HG03135 (cell line): ENCODE data around the gene C10orf53.

Experiments used
- ATAC-seq: cut with Tn5 transposase; IDR thresholded peaks from one replicate; pipeline ENCODE4 v1.9.1; 2021; ENCODE audit warnings: mild to moderate bottlenecking, moderate library complexity; ENCODE audit not compliant: unreplicated experiment

C10orf53 gene

GRCh38 chr10:49736564-49737113 is 57.2 kb downstream of the C10orf53 start:
- ATAC-seq = no peak

GRCh38 chr10:49737474-49738201 is 58.2 kb downstream of the C10orf53 start:
- ATAC-seq = no peak

- ATAC-seq = no peak
These were observed 59.3 kb downstream of the C10orf53 start for GRCh38 chr10:49738616-49739360.

GRCh38 chr10:49739426-49739825 is 60.0 kb downstream of the C10orf53 start:
- ATAC-seq = no peak

- ATAC-seq = no peak
These were observed 61.1 kb downstream of the C10orf53 start for GRCh38 chr10:49740346-49741107.

- no peak for ATAC-seq
These were observed 61.9 kb downstream of the C10orf53 start for GRCh38 chr10:49741108-49741995.

GRCh38 chr10:49742683-49743463 is 63.4 kb downstream of the C10orf53 start:
- ATAC-seq = no peak

GRCh38 chr10:49743464-49744075 is 64.1 kb downstream of the C10orf53 start:
- ATAC-seq = no peak

- no peak for ATAC-seq
These were observed 64.7 kb downstream of the C10orf53 start for GRCh38 chr10:49744091-49744685.

GRCh38 chr10:49744924-49745605 is 65.6 kb downstream of the C10orf53 start:
- ATAC-seq = no peak

GRCh38 chr10:49745756-49746155 is 66.3 kb downstream of the C10orf53 start:
- ATAC-seq = no peak

GRCh38 chr10:49746626-49747302 is 67.3 kb downstream of the C10orf53 start:
- no peak for ATAC-seq
